RWPE1 (cell line): ENCODE measurements around the gene SLC25A22.

Source experiments
- CTCF ChIA-PET: fragments of 350-600 bp; sonication (Branson Sonifier 250); formaldehyde crosslinking; extraction: SDS; loops from one replicate; lab custom pipeline; 2021; lab: Yijun Ruan, JAX
- POLR2A ChIA-PET: fragments of 400-600 bp; formaldehyde crosslinking; extraction: SDS; loops from one replicate; lab custom pipeline; 2020; ENCODE audit warnings: antibody characterized with exemption; ENCODE audit not compliant: low non-redundant PET; lab: Yijun Ruan, JAX
- DNase-seq: peaks from one replicate; pipeline ENCODE4 v3.0.0; 2012; ENCODE audit warnings: low spot score
- H3K27ac ChIP-seq: fragments of 450-650 bp; 2 replicates; pipeline ENCODE4 v1.5.1; 2017
- CTCF ChIP-seq: fragments of 450-650 bp; conservative IDR thresholded peaks from 2 replicates; pipeline ENCODE4 v1.5.1; 2017; ENCODE audit warnings: low read depth, mild to moderate bottlenecking

SLC25A22 gene

GRCh38 chr11:782264-783174 is 15.6 kb downstream of the SLC25A22 start:
- POLR2A ChIA-PET = no interaction called here
- DNase-seq = no peak
- H3K27ac ChIP-seq = peak overlapping the region; percentile 65
- CTCF ChIA-PET = interaction anchor here (0.5 to 0.9 kb wide), 4 partner anchors 10 to 995 kb away, joined by 3 read pairs; no protein-coding TSS in a partner anchor
- no peak for TF ChIP-seq CTCF

GRCh38 chr11:779955-780532 is 18.0 kb downstream of the SLC25A22 start:
- CTCF ChIA-PET = no interaction called here
- DNase-seq = no peak
- peak overlapping the region; percentile 81; the same call in 1 of the 2 replicates for H3K27ac ChIP-seq
- TF ChIP-seq CTCF = no peak
- POLR2A ChIA-PET = no interaction called here

GRCh38 chr11:778976-779954 is 18.8 kb downstream of the SLC25A22 start:
- no peak for DNase-seq
- CTCF ChIA-PET = interaction anchor here (0.7 kb wide), 1 partner anchor 11 kb away, joined by 3 read pairs; no protein-coding TSS in a partner anchor
- TF ChIP-seq CTCF = no peak
- POLR2A ChIA-PET = interaction anchor here (0.7 kb wide), 1 partner anchor 27 kb away, joined by 4 read pairs; no protein-coding TSS in a partner anchor
- peak overlapping the region; percentile 81 for H3K27ac ChIP-seq

- ChIA-PET CTCF (no interaction called here), POLR2A (no interaction called here)
- peak within 1 kb of the TSS; percentile 81 for H3K27ac ChIP-seq
- DNase-seq = peak; percentile 98
- no peak for TF ChIP-seq CTCF
Observed at GRCh38 chr11:777288-778255, 20.5 kb downstream of the SLC25A22 start, which contains the start of gene GATD1. TSS of gene GATD1 (minus strand) at chr11:777487. CDS start at chr11:777462, 25 bp downstream.

GRCh38 chr11:776561-777287 is 21.4 kb downstream of the SLC25A22 start:
- ChIA-PET CTCF (no interaction called here), POLR2A (no interaction called here)
- no peak for DNase-seq
- H3K27ac ChIP-seq = peak overlapping the region; percentile 81
- no peak for TF ChIP-seq CTCF
